WERI-Rb-1 (cell line): Measurements from ENCODE around the gene MTMR1.

Experiments
- DNase-seq: peaks from one replicate; pipeline ENCODE4 v3.0.0-alpha.2; 2020
- H3K27ac ChIP-seq: fragments of 250-450 bp; sonication (Bioruptor Pico); 2 replicates; pipeline ENCODE4 v1.5.1; 2020; ENCODE audit warnings: mild to moderate bottlenecking, moderate library complexity
- H3K27me3 ChIP-seq: fragments of 250-450 bp; sonication (Bioruptor Pico); 2 replicates; pipeline ENCODE4 v1.5.1; 2021; ENCODE audit warnings: mild to moderate bottlenecking, low read depth, moderate library complexity; ENCODE audit not compliant: insufficient read depth, severe bottlenecking
- H3K36me3 ChIP-seq: fragments of 250-450 bp; sonication (Bioruptor Pico); 2 replicates; pipeline ENCODE4 v1.5.1; 2020; ENCODE audit warnings: mild to moderate bottlenecking, moderate library complexity
- H3K4me3 ChIP-seq: 2 replicates; pipeline ENCODE4 v1.5.1; 2011; ENCODE audit warnings: low read depth, mild to moderate bottlenecking, control low read depth, low read length
- H3K9me3 ChIP-seq: fragments of 250-450 bp; sonication (Bioruptor Pico); 2 replicates; pipeline ENCODE4 v1.5.1; 2021; ENCODE audit warnings: mild to moderate bottlenecking, moderate library complexity; ENCODE audit not compliant: severe bottlenecking
- TF ChIP-seq, protein P1 (sequence below): IDR thresholded peaks from 2 replicates; pipeline ENCODE4 v1.5.1; 2011; ENCODE audit warnings: low read depth, mild to moderate bottlenecking, control low read depth, inconsistent platforms, low read length

Gene MTMR1

DNA sequence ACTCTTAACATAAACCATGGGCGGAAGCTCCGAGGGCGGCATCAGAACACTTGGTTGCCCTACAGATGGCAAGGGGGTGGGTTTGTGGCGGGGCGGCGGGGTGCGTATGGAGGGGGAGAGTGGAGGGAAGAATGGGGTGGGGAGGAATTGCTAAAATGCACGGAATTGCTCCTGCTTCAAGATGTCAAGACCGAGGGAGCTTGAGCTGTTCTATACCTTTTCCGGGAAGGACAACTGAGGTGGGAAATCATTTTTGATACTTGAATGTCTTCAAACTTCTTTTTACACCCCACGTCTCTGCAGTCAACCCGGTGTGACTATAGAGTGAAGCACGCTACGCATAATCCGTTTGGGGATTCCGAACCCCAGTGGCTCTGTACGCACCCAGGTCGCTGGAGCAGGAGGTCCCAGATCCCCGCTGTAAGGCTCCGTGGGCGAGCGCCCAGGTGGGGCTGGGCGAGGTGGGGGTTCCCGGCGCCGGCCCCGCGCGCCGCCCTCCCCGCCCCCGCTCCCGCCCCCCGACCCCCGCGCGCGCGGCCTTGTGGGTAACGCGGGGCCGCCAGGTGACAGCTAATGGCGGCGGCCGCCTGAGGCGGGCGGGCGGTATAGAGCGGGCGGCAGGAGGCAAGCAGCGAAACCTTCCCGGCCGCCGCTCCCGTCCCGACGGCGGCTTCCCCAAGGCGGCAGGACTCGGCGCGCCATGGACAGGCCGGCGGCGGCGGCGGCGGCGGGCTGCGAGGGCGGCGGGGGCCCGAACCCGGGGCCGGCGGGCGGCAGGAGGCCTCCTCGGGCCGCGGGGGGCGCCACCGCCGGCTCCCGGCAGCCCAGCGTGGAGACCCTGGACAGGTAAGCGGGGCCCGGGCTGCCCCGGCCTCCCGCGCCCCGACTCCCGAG is at the start of gene MTMR1:
MTMR1 (plus strand) TSS at position 566 of the 894 bp plus-strand sequence; CDS start at position 701, 135 bp downstream.
- TF ChIP-seq, protein P1, sequence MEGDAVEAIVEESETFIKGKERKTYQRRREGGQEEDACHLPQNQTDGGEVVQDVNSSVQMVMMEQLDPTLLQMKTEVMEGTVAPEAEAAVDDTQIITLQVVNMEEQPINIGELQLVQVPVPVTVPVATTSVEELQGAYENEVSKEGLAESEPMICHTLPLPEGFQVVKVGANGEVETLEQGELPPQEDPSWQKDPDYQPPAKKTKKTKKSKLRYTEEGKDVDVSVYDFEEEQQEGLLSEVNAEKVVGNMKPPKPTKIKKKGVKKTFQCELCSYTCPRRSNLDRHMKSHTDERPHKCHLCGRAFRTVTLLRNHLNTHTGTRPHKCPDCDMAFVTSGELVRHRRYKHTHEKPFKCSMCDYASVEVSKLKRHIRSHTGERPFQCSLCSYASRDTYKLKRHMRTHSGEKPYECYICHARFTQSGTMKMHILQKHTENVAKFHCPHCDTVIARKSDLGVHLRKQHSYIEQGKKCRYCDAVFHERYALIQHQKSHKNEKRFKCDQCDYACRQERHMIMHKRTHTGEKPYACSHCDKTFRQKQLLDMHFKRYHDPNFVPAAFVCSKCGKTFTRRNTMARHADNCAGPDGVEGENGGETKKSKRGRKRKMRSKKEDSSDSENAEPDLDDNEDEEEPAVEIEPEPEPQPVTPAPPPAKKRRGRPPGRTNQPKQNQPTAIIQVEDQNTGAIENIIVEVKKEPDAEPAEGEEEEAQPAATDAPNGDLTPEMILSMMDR: no peak
- Histone ChIP-seq H3K36me3 (peaks cover 26% of the 10 kb centered on the region), H3K4me3 (peak within 1 kb of the TSS; percentile 66), H3K9me3 (no peaks in the 10 kb centered on the region), H3K27me3 (peaks cover 12% of the 10 kb centered on the region), H3K27ac (peak within 1 kb of the TSS; percentile 89)
- peak; percentile 63 for DNase-seq

DNA sequence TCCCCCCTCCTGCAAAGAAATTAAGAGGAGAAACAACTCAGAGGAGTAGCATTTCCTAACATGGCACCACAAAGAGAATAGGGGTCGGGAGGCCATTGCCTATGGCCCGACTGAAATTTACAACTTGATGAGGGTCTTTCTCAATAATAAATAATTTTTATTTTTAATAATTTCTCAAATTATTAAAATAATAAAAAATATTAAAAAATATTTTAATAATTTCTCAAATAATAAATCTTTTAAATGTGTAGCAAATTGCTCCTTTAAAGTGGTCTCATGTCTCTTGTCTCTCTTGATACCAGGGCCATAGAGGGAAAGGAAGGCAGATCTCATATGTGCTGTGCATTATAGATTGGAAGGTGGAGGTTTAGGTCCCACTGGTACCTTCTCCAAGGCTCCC is 49.2 kb upstream of the MTMR1 start:
- H3K36me3 ChIP-seq: no peaks in the 10 kb centered on the region
- DNase-seq: no peak
- TF ChIP-seq, protein P1: no peak

DNA sequence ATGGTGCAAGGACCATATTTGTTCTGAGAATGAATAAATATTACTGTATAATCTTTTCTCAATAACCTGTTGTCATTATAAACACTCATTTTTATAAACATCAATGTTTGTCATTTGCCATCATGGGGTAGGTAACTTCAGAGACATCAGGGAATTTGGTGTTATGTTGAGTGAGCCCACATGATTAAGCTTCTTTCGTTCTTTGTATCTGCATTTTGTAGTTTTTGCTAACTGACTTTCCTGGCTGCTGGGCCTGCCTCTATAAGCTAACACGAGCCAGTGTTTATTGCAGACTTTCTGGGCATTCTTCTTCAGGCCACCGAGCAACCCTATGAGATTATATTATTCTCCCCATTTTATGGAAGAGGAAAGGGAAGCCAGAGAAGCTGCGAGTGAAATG is 48.8 kb upstream of the MTMR1 start:
- Histone ChIP-seq H3K9me3 (no peaks in the 10 kb centered on the region), H3K4me3 (no peak overlapping the region), H3K27ac (no peak overlapping the region), H3K36me3 (no peaks in the 10 kb centered on the region), H3K27me3 (no peaks in the 10 kb centered on the region)
- TF ChIP-seq, protein P1: no peak
- DNase-seq: no peak

More for the DNA sequence above, 49.2 kb upstream of the MTMR1 start:
- no peak overlapping the region for H3K27ac ChIP-seq
- H3K9me3 ChIP-seq: no peaks in the 10 kb centered on the region
- H3K4me3 ChIP-seq: no peak overlapping the region
- no peaks in the 10 kb centered on the region for H3K27me3 ChIP-seq

GRCh38 chrX:150647331-150647730 is 45.9 kb upstream of the MTMR1 start:
- Histone ChIP-seq H3K36me3 (no peaks in the 10 kb centered on the region), H3K9me3 (no peaks in the 10 kb centered on the region), H3K27me3 (no peaks in the 10 kb centered on the region), H3K27ac (no peak overlapping the region), H3K4me3 (no peak overlapping the region)
- TF ChIP-seq, protein P1: no peak
- DNase-seq: no peak

DNA sequence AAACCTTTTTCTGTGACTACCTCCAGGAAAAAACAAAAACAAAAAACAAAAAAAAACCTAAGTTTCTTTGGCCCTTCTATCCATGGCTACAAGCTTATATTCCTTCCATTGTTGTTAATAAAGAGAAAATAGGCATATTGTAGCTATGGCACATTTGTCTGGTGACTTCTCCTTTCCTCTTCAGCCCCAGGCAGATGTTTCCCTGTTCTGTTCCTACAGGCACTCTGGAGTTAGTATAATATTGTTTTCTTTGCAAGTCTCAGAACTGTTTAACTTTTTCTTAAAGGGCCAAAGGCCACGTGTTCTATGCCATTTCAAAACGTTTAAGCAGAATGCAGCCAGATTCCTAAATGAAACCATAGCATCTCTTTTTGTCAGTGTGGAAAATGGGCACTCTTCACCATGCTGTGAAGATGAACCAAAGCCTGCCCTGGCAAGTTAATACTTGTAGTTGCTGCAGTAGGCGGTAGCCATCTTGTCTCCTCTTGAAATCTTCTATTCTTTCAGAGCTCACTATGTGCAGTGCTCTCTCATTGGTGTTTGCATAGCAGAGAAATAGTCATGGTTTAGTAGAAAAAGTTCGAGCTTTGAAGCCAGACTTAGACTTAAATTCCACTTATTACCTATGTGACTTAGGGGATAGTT is 44.8 kb upstream of the MTMR1 start:
- no peaks in the 10 kb centered on the region for H3K9me3 ChIP-seq
- H3K4me3 ChIP-seq: no peak overlapping the region
- no peak overlapping the region for H3K27ac ChIP-seq
- TF ChIP-seq, protein P1: no peak
- no peaks in the 10 kb centered on the region for H3K36me3 ChIP-seq
- no peak for DNase-seq
- H3K27me3 ChIP-seq: no peaks in the 10 kb centered on the region
